Neural cell (in vitro differentiated cells): ENCODE measurements around the gene ASB14. TPM values are rescaled to one million over a fixed set of nuclear protein-coding genes. Genes with fewer than 3 reads are reported as not detected.

ENCODE experiments used
- H2AFZ ChIP-seq: fragments of 200-600, 300-800 bp; sonication (generic), shearing (Covaris generic); 2 replicates; pipeline ENCODE4 v1.6.0; 2014; ENCODE audit warnings: low read depth, mild to moderate bottlenecking, antibody characterized with exemption, low read length, moderate library complexity
- H3F3A ChIP-seq: fragments of 200-600 bp; shearing (Covaris generic); 2 replicates; pipeline ENCODE4 v1.6.1; 2016; ENCODE audit warnings: mild to moderate bottlenecking, moderate library complexity, mixed read lengths, antibody characterized with exemption, low read length; ENCODE audit not compliant: insufficient read depth, poor library complexity, severe bottlenecking
- H3K27ac ChIP-seq: fragments of 200-600, 300-800 bp; sonication (generic), shearing (Covaris generic); 2 replicates; pipeline ENCODE4 v1.5.1; 2014; ENCODE audit warnings: mild to moderate bottlenecking, low read length, moderate library complexity
- H3K27me3 ChIP-seq: fragments of 300-800, 200-600 bp; sonication (generic), shearing (Covaris generic); 2 replicates; pipeline ENCODE4 v1.6.0; 2014; ENCODE audit warnings: mild to moderate bottlenecking, low read depth, low read length, moderate library complexity; ENCODE audit not compliant: insufficient read depth
- H3K36me3 ChIP-seq: fragments of 300-800, 200-600 bp; sonication (generic), shearing (Covaris generic); 2 replicates; pipeline ENCODE4 v1.5.1; 2014; ENCODE audit warnings: mild to moderate bottlenecking, antibody characterized with exemption, low read length, moderate library complexity; ENCODE audit not compliant: insufficient read depth
- H3K4me2 ChIP-seq: fragments of 300-800, 200-600 bp; sonication (generic), shearing (Covaris generic); 2 replicates; pipeline ENCODE4 v1.6.0; 2014; ENCODE audit warnings: mild to moderate bottlenecking, low read length
- H3K4me3 ChIP-seq: fragments of 300-800, 200-600 bp; sonication (generic), shearing (Covaris generic); 2 replicates; pipeline ENCODE4 v1.5.1; 2014; ENCODE audit warnings: mild to moderate bottlenecking, low read length, moderate library complexity
- H3K79me2 ChIP-seq: fragments of 200-600 bp; shearing (Covaris generic); replicated peaks from 2 replicates; pipeline ENCODE4 v1.6.0; 2014; ENCODE audit warnings: mild to moderate bottlenecking, low read length, moderate library complexity; ENCODE audit not compliant: insufficient read depth
- H3K9ac ChIP-seq: fragments of 300-800, 200-600 bp; sonication (generic), shearing (Covaris generic); 2 replicates; pipeline ENCODE4 v1.6.1; 2016; ENCODE audit warnings: mild to moderate bottlenecking, low read length, mixed read lengths
- H3K9me2 ChIP-seq: fragments of 200-600 bp; shearing (Covaris generic); 2 replicates; pipeline ENCODE4 v1.6.1; 2016; ENCODE audit warnings: mild to moderate bottlenecking, low read length, mixed read lengths; ENCODE audit not compliant: insufficient read depth
- H3K9me3 ChIP-seq: fragments of 200-600, 300-800 bp; sonication (generic), shearing (Covaris generic); 2 replicates; pipeline ENCODE4 v1.6.1; 2016; ENCODE audit warnings: mild to moderate bottlenecking, mixed run types, low read length, moderate library complexity, mixed read lengths
- H4K20me1 ChIP-seq: fragments of 200-600 bp; shearing (Covaris generic); 2 replicates; pipeline ENCODE4 v1.6.1; 2016; ENCODE audit warnings: mild to moderate bottlenecking, mixed run types; ENCODE audit not compliant: insufficient read depth
- EP300 ChIP-seq: fragments of 450-650 bp; conservative IDR thresholded peaks from 2 replicates; pipeline ENCODE4 v1.6.1; 2014; ENCODE audit warnings: antibody characterized with exemption, mild to moderate bottlenecking, moderate library complexity; ENCODE audit not compliant: poor library complexity, severe bottlenecking
- EZH2 ChIP-seq: fragments of 200-600, 300-800 bp; shearing (Covaris generic), sonication (generic); IDR thresholded peaks from 2 replicates; pipeline ENCODE4 v1.6.1; 2014; ENCODE audit warnings: antibody characterized with exemption, low read length, borderline replicate concordance, mild to moderate bottlenecking; ENCODE audit not compliant: insufficient read depth, poor library complexity, severe bottlenecking
- MXI1 ChIP-seq: fragments of 450-650 bp; conservative IDR thresholded peaks from 2 replicates; pipeline ENCODE4 v1.6.1; 2014; ENCODE audit warnings: antibody characterized with exemption, mild to moderate bottlenecking; ENCODE audit not compliant: poor library complexity, severe bottlenecking
- POLR2AphosphoS5 ChIP-seq: IDR thresholded peaks from 2 replicates; pipeline ENCODE4 v1.6.1; 2012
- RAD21 ChIP-seq: fragments of 450-650 bp; conservative IDR thresholded peaks from 2 replicates; pipeline ENCODE4 v1.6.1; 2014; ENCODE audit warnings: antibody characterized with exemption, mild to moderate bottlenecking, moderate library complexity
- SMC3 ChIP-seq: fragments of 450-650 bp; conservative IDR thresholded peaks from 2 replicates; pipeline ENCODE4 v1.6.1; 2014; ENCODE audit warnings: antibody characterized with exemption, mild to moderate bottlenecking, moderate library complexity; ENCODE audit not compliant: poor library complexity
- TAF1 ChIP-seq: IDR thresholded peaks from 2 replicates; pipeline ENCODE4 v1.6.1; 2012; ENCODE audit warnings: low read depth
- polyA plus RNA-seq: library from polyadenylated mRNA; depleted of rRNA; stranded (reverse); fragments of >200 nt; gene quantifications from 2 replicates; pipeline ENCODE4 v1.2.3, GENCODE V29; 2014
- TF ChIP-seq, protein P1 (sequence below): fragments of 450-650 bp; IDR thresholded peaks from 2 replicates; pipeline ENCODE4 v1.5.1; 2014; ENCODE audit warnings: antibody characterized with exemption, mild to moderate bottlenecking, moderate library complexity; ENCODE audit not compliant: poor library complexity, severe bottlenecking
- TF ChIP-seq, protein P2 (sequence below): IDR thresholded peaks from 2 replicates; pipeline ENCODE4 v1.6.1; 2012; ENCODE audit warnings: borderline replicate concordance

The ASB14 gene
- polyA plus RNA-seq, 1 donor from 2014 or later, result 0.51 TPM

DNA sequence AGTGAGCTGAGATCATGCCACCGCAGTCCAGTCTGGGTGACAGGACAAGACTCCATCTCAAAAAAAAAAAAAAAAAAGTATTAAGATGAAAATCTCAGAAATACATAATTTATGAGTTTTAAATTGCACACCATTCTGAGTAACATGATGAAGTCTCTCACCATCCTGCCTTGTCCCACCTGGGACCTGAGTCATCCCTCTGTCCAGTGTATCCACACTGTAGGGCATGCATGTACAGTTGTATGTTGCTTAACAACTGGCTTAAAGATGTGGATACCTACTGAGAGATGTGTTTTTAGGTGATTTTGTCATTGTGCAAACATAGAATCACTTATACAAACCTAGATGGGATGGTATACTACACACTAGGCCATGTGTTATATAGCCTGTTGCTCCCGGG, 17.1 kb downstream of the ASB14 start:
- H3K9me3 ChIP-seq, result no peaks in the 10 kb centered on the region
- H3K27me3 ChIP-seq, result no peaks in the 10 kb centered on the region
- no peak overlapping the region for H2AFZ ChIP-seq
- no peaks in the 10 kb centered on the region for H3K9me2 ChIP-seq
- no peak overlapping the region for H3K27ac ChIP-seq
- no peaks in the 10 kb centered on the region for H3K79me2 ChIP-seq
- TF ChIP-seq TAF1 (no peak), POLR2AphosphoS5 (no peak), EP300 (no peak), MXI1 (no peak), SMC3 (no peak), RAD21 (no peak), EZH2 (no peak)
- TF ChIP-seq, protein P1, sequence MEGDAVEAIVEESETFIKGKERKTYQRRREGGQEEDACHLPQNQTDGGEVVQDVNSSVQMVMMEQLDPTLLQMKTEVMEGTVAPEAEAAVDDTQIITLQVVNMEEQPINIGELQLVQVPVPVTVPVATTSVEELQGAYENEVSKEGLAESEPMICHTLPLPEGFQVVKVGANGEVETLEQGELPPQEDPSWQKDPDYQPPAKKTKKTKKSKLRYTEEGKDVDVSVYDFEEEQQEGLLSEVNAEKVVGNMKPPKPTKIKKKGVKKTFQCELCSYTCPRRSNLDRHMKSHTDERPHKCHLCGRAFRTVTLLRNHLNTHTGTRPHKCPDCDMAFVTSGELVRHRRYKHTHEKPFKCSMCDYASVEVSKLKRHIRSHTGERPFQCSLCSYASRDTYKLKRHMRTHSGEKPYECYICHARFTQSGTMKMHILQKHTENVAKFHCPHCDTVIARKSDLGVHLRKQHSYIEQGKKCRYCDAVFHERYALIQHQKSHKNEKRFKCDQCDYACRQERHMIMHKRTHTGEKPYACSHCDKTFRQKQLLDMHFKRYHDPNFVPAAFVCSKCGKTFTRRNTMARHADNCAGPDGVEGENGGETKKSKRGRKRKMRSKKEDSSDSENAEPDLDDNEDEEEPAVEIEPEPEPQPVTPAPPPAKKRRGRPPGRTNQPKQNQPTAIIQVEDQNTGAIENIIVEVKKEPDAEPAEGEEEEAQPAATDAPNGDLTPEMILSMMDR, result no peak
- TF ChIP-seq, protein P2, sequence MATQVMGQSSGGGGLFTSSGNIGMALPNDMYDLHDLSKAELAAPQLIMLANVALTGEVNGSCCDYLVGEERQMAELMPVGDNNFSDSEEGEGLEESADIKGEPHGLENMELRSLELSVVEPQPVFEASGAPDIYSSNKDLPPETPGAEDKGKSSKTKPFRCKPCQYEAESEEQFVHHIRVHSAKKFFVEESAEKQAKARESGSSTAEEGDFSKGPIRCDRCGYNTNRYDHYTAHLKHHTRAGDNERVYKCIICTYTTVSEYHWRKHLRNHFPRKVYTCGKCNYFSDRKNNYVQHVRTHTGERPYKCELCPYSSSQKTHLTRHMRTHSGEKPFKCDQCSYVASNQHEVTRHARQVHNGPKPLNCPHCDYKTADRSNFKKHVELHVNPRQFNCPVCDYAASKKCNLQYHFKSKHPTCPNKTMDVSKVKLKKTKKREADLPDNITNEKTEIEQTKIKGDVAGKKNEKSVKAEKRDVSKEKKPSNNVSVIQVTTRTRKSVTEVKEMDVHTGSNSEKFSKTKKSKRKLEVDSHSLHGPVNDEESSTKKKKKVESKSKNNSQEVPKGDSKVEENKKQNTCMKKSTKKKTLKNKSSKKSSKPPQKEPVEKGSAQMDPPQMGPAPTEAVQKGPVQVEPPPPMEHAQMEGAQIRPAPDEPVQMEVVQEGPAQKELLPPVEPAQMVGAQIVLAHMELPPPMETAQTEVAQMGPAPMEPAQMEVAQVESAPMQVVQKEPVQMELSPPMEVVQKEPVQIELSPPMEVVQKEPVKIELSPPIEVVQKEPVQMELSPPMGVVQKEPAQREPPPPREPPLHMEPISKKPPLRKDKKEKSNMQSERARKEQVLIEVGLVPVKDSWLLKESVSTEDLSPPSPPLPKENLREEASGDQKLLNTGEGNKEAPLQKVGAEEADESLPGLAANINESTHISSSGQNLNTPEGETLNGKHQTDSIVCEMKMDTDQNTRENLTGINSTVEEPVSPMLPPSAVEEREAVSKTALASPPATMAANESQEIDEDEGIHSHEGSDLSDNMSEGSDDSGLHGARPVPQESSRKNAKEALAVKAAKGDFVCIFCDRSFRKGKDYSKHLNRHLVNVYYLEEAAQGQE, result no peak
- H3K9ac ChIP-seq, result no peak overlapping the region
- no peaks in the 10 kb centered on the region for H4K20me1 ChIP-seq
- no peak overlapping the region for H3K4me2 ChIP-seq
- no peak overlapping the region for H3K4me3 ChIP-seq
- no peaks in the 10 kb centered on the region for H3F3A ChIP-seq
- peaks cover 4% of the 10 kb centered on the region for H3K36me3 ChIP-seq

DNA sequence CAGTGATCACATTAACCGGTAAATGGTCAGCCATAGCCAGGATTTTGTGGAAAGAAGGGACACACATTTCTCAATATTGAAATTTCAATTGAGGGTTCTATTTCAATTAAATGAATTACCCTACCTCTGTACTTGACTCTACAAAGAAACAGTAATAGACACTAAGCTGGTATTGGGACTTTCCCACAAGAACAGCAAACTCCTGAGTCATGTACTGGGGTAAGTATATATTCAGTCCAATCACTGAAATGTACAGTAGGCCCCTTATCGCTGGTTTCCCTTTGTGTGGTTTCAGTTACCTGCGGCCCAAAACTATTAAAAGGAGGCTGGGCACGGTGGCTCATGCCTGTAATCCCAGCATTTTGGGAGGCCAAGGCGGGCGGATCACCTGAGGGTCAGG, 17.6 kb downstream of the ASB14 start:
- Histone ChIP-seq H3K4me2 (no peak overlapping the region), H3K9me2 (no peaks in the 10 kb centered on the region), H3K27me3 (no peaks in the 10 kb centered on the region), H3K27ac (no peak overlapping the region), H2AFZ (no peak overlapping the region), H3F3A (no peaks in the 10 kb centered on the region), H3K79me2 (no peaks in the 10 kb centered on the region), H3K36me3 (peaks cover 4% of the 10 kb centered on the region), H3K9me3 (no peaks in the 10 kb centered on the region), H3K9ac (no peak overlapping the region), H4K20me1 (no peaks in the 10 kb centered on the region), H3K4me3 (no peak overlapping the region)
- TF ChIP-seq EZH2 (no peak), EP300 (no peak), POLR2AphosphoS5 (no peak), TAF1 (no peak), RAD21 (no peak), MXI1 (no peak)
- TF ChIP-seq, protein P1, result no peak
